ENCODE data around the gene NDST4. TPM values are rescaled to one million over a fixed set of nuclear protein-coding genes. Genes with fewer than 3 reads are reported as not detected.

Gene NDST4
- total RNA-seq: not detected

GRCh38 chr4:115113506-115114106 is at the start of gene NDST4:
NDST4 (minus strand) TSS chr4:115113620; CDS start chr4:115077036, 36,584 bp downstream.
- no peak for TF ChIP-seq CTCF (IDR thresholded peaks at IDR 0.05)
- no peak for TF ChIP-seq POLR2AphosphoS5 (IDR thresholded peaks at IDR 0.05)
- no peak for TF ChIP-seq POLR2A (IDR thresholded peaks at IDR 0.05)
- TF ChIP-seq EP300 (IDR thresholded peaks at IDR 0.05): no peak
- Histone ChIP-seq H3K4me3 (peak within 1 kb of the TSS in 1 of 2 donors; percentile 10), H3K36me3 (no peaks in the 10 kb centered on the region), H3K27me3 (no peaks in the 10 kb centered on the region), H3K4me1 (peaks cover 0 to 12% (median 0%) of the 10 kb centered on the region in 3 donors), H3K27ac (no peak within 1 kb of the TSS), H3K9me3 (no peaks in the 10 kb centered on the region)
- ATAC-seq: no peak
- WGBS, 2 donors (ENCODE audit: low coverage in 1 of 2): 6 to 16% methylated on average over 10 of the region's 10 CpGs

GRCh38 chr4:115159141-115159540 is 45.7 kb upstream of the NDST4 start:
- H3K27ac ChIP-seq: no peak overlapping the region
- no peak overlapping the region for H3K4me3 ChIP-seq
- WGBS, 2 donors (ENCODE audit: low coverage in 1 of 2): 32 to 67% methylated on average over 1 of the region's 1 CpG
- no peak for TF ChIP-seq EP300 (IDR thresholded peaks at IDR 0.05)
- no peak for TF ChIP-seq POLR2AphosphoS5 (IDR thresholded peaks at IDR 0.05)
- TF ChIP-seq CTCF (IDR thresholded peaks at IDR 0.05): no peak
- no peak for TF ChIP-seq POLR2A (IDR thresholded peaks at IDR 0.05)
- H3K27me3 ChIP-seq: no peaks in the 10 kb centered on the region
- no peaks in the 10 kb centered on the region for H3K36me3 ChIP-seq
- ATAC-seq: no peak
- H3K4me1 ChIP-seq: no peaks in the 10 kb centered on the region
- no peaks in the 10 kb centered on the region for H3K9me3 ChIP-seq

DNA sequence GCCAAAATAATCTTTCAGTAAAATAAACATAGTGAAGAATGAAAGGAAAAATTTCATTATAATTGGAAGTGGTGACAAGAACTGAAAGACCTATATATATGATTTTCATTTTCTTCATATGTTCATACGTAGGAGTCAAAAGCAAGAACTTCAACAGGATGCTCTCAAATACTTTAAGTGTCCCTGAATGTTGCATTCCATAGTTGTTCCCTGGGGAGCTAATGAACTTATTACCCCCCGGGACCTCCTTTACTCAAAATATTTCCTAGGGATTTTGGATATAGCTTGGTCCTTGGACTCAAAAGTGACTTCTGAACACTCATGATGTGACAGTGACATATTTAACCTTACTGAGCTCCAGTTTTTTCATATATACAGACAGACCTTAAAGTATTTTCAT is 44.9 kb upstream of the NDST4 start:
- TF ChIP-seq EP300 (IDR thresholded peaks at IDR 0.05) (no peak), POLR2A (IDR thresholded peaks at IDR 0.05) (no peak), POLR2AphosphoS5 (IDR thresholded peaks at IDR 0.05) (no peak), CTCF (IDR thresholded peaks at IDR 0.05) (no peak)
- Histone ChIP-seq H3K9me3 (no peaks in the 10 kb centered on the region), H3K4me1 (no peaks in the 10 kb centered on the region), H3K27ac (no peak overlapping the region), H3K4me3 (no peak overlapping the region), H3K36me3 (no peaks in the 10 kb centered on the region), H3K27me3 (no peaks in the 10 kb centered on the region)
- no peak for ATAC-seq
- 56 to 62% methylated on average over 2 of the region's 2 CpGs for WGBS, 2 donors (ENCODE audit: low coverage in 1 of 2)

DNA sequence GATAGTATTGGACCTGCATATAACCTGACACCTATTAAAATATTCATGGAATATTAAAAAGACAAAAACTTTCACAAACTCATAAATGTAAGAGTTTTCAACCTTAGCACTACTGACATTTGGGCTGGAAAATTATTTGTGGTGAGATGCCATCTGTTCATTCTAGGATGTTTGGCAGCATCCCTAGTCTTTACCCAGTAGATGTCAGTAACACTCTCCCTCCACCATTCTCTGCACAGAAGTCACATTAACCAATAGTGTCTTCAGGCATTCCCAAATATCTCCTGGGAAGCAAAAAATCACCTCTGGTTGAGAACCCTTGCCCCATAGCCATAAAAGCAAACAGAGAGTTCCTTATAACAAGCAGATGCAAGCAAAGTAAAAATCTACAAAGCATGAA is 41.4 kb upstream of the NDST4 start:
- no peak overlapping the region for H3K4me3 ChIP-seq
- H3K4me1 ChIP-seq: no peaks in the 10 kb centered on the region
- no peak overlapping the region for H3K27ac ChIP-seq
- no peaks in the 10 kb centered on the region for H3K36me3 ChIP-seq
- no peaks in the 10 kb centered on the region for H3K9me3 ChIP-seq
- H3K27me3 ChIP-seq: no peaks in the 10 kb centered on the region
- TF ChIP-seq POLR2A (IDR thresholded peaks at IDR 0.05) (no peak), CTCF (IDR thresholded peaks at IDR 0.05) (no peak), EP300 (IDR thresholded peaks at IDR 0.05) (no peak), POLR2AphosphoS5 (IDR thresholded peaks at IDR 0.05) (no peak)
- no peak for ATAC-seq

- H3K27ac ChIP-seq: no peak overlapping the region
- TF ChIP-seq EP300 (IDR thresholded peaks at IDR 0.05) (no peak), POLR2A (IDR thresholded peaks at IDR 0.05) (no peak), CTCF (IDR thresholded peaks at IDR 0.05) (no peak), POLR2AphosphoS5 (IDR thresholded peaks at IDR 0.05) (no peak)
Measured at GRCh38 chr4:115152965-115153364, 39.5 kb upstream of the NDST4 start.

More at GRCh38 chr4:115152965-115153364, 39.5 kb upstream of the NDST4 start:
- Histone ChIP-seq H3K4me3 (no peak overlapping the region), H3K4me1 (no peaks in the 10 kb centered on the region), H3K9me3 (no peaks in the 10 kb centered on the region), H3K27me3 (no peaks in the 10 kb centered on the region), H3K36me3 (no peaks in the 10 kb centered on the region)
- ATAC-seq: no peak
